PC-9 (cell line): Measurements from ENCODE around the gene SFSWAP. TPM values are rescaled to one million over a fixed set of nuclear protein-coding genes. Genes with fewer than 3 reads are reported as not detected.

ENCODE experiments used
- BruUV-seq: library from RNA; stranded (reverse); fragments of 400-500 nt; replicated peaks from 2 replicates; lab custom pipeline; 2021; lab: Mats Ljungman, UMichigan
- CTCF ChIA-PET: fragments of 300-600 bp; sonication (Branson Sonifier 250); formaldehyde crosslinking; loops from one replicate; lab custom pipeline; 2022; ENCODE audit warnings: antibody characterized with exemption; lab: Charles Lee
- POLR2A ChIA-PET: fragments of 300-600 bp; sonication (Branson Sonifier 250); formaldehyde crosslinking; loops from one replicate; lab custom pipeline; 2022; ENCODE audit warnings: antibody characterized with exemption; ENCODE audit not compliant: unreplicated experiment; lab: Charles Lee
- DNase-seq, 2 experiments: peaks; one replicate each; pipeline versions ENCODE4 v3.0.0 to v3.0.0-alpha.2; 2015 to 2022; ENCODE audit warnings: mixed read lengths in 1 of 2
- H2AFZ ChIP-seq: fragments of 200-600 bp; sonication (generic); 2 replicates; pipeline ENCODE4 v1.8.1; 2017; ENCODE audit warnings: antibody characterized with exemption
- H3F3A ChIP-seq: fragments of 200-600 bp; sonication (generic); 2 replicates; pipeline ENCODE4 v1.8.1; 2017; ENCODE audit warnings: antibody characterized with exemption, mild to moderate bottlenecking, low read depth; ENCODE audit not compliant: insufficient read depth
- H3K27ac ChIP-seq: fragments of 200-600 bp; sonication (generic); 2 replicates; pipeline ENCODE4 v1.6.1; 2016; ENCODE audit warnings: mixed run types
- H3K27me3 ChIP-seq: fragments of 200-600 bp; sonication (generic); 2 replicates; pipeline ENCODE4 v1.6.1; 2016; ENCODE audit warnings: low read depth, mixed run types; ENCODE audit not compliant: insufficient read depth
- H3K36me3 ChIP-seq: fragments of 200-600 bp; sonication (generic); 2 replicates; pipeline ENCODE4 v1.6.1; 2016; ENCODE audit warnings: low read depth, mixed run types
- H3K4me1 ChIP-seq: fragments of 200-600 bp; sonication (generic); replicated peaks from 2 replicates; pipeline ENCODE4 v1.6.1; 2016; ENCODE audit warnings: mixed run types; ENCODE audit not compliant: insufficient read depth
- H3K4me2 ChIP-seq: fragments of 200-600 bp; sonication (generic); 2 replicates; pipeline ENCODE4 v1.6.1; 2017; ENCODE audit warnings: mixed run types
- H3K4me3 ChIP-seq: fragments of 200-600 bp; sonication (generic); 2 replicates; pipeline ENCODE4 v1.6.1; 2016; ENCODE audit warnings: mixed run types
- H3K79me2 ChIP-seq: fragments of 200-600 bp; sonication (generic); 2 replicates; pipeline ENCODE4 v1.6.1; 2017; ENCODE audit warnings: low read depth, mixed run types
- H3K9me2 ChIP-seq: fragments of 200-600 bp; sonication (generic); 2 replicates; pipeline ENCODE4 v1.8.1; 2017; ENCODE audit warnings: mild to moderate bottlenecking; ENCODE audit not compliant: insufficient read depth
- H3K9me3 ChIP-seq: fragments of 200-600 bp; sonication (generic); 2 replicates; pipeline ENCODE4 v1.8.1; 2016; ENCODE audit warnings: low read depth; ENCODE audit not compliant: insufficient read depth
- H4K20me1 ChIP-seq: fragments of 200-600 bp; sonication (generic); 2 replicates; pipeline ENCODE4 v1.8.1; 2017; ENCODE audit not compliant: insufficient read depth
- CTCF ChIP-seq: fragments of 200-600 bp; sonication (generic); conservative IDR thresholded peaks from 2 replicates; pipeline ENCODE4 v1.6.1; 2017; ENCODE audit warnings: mixed run types, antibody characterized with exemption, mild to moderate bottlenecking, moderate library complexity
- EZH2 ChIP-seq: fragments of 200-600 bp; sonication (generic); IDR thresholded peaks from 2 replicates; pipeline ENCODE4 v1.8.0; 2017; ENCODE audit warnings: antibody characterized with exemption, low read depth
- intact Hi-C: fragments of 100-400 bp; cut with micrococcal nuclease; formaldehyde crosslinking; loops from one replicate; pipeline ENCODE4 v1.10.0; 2022; ENCODE audit not compliant: unreplicated experiment
- total RNA-seq: library from RNA; stranded (reverse); gene quantifications from 2 replicates; pipeline ENCODE4 v1.2.3, GENCODE V29; 2021

SFSWAP gene
- total RNA-seq, 1 experiment from 2014 or later = 40.7 TPM

DNA sequence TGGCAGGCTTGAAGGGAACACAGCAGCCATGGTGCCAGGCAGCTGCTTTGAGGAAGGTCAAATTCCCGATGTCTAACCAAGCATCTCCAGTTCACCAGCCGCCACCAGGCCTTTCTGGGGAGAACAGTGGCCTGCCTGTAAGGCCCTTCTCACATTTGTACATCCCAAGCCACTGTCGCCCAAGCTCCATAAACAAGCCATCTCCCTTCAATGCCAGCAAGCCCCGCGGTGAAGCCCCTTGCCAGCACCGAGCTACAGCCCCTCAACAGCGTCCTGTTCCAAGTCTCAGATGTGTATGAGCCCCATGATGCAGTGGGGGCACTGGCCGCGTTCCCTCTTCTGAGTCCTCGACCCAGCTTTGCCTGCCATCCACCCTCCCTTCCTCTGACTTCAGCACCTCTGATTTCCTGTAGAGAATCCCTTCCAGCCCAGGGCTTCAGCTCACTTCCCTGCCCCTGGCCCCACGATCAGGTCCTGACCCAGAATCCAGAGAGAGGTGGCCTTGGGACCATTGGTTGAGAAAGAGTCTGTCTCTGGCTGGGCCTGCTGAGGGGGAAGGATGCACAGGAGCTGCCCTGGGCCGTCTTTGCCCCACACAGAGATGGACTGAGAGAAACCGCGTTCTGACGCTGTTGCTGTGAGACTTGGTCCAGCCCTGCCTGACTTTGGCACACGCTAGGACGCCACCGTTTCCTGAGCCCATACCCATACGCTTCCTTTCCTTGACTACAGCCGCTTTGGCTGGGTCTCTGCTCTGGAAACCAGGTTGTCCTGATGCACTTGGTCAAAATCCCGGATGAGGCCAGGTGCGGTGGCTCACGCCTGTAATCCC, 115.4 kb downstream of the SFSWAP start:
- ChIA-PET CTCF (no interaction called here), POLR2A (no interaction called here)
- H2AFZ ChIP-seq = no peak overlapping the region

DNA sequence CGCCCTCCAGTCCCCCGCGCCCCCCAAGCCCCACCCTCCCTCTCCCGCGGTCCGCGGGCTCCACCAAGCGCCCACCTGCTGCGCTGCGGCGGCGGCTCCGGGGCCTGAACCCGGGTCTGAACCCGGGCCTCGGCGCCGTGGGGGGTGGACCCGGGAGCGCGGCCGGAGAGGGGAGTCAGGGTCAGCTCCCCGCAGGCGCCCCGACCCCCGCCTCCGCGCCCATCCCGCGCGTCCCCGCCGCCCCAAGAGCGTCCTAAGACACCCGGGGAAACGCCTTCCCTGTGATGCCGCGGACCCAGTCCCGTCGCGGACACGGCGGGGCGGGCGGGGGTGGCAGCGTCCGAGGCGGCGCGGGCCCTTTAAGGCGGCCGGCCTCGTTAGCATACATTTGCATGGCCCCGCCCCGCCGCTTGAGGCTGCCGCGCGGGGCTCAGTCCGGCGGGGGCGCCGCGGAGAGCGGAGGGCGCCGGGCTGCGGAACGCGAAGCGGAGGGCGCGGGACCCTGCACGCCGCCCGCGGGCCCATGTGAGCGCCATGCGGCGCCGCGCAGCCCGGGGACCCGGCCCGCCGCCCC, 117.2 kb downstream of the SFSWAP start, which contains the start of gene MMP17:
Gene MMP17, plus strand, starts transcription at position 433 of the 574 bp plus-strand sequence. Its CDS starts 102 bp downstream, at position 535.
- H3K79me2 ChIP-seq = no peaks in the 10 kb centered on the region
- DNase-seq = peak in 1 of 2 experiments; percentile 42
- peak within 1 kb of the TSS; percentile 46; the same call in 1 of the 2 replicates for H2AFZ ChIP-seq
- H3K9me2 ChIP-seq = no peaks in the 10 kb centered on the region
- H3F3A ChIP-seq = peaks cover 39% of the 10 kb centered on the region
- H3K9me3 ChIP-seq = no peaks in the 10 kb centered on the region
- TF ChIP-seq EZH2 (no peak), CTCF (no peak)
- POLR2A ChIA-PET = no interaction called here
- CTCF ChIA-PET = no interaction called here
- peaks cover 14% of the 10 kb centered on the region for H3K4me1 ChIP-seq
- peak within 1 kb of the TSS; percentile 45; the same call in 1 of the 2 replicates for H3K4me3 ChIP-seq
- peaks cover 18% of the 10 kb centered on the region for H3K27me3 ChIP-seq
- intact Hi-C loops = loop anchor here (10.0 kb wide), 1 partner anchor 223 kb away; no protein-coding TSS in a partner anchor
- H3K27ac ChIP-seq = no peak within 1 kb of the TSS
- H3K4me2 ChIP-seq = peak within 1 kb of the TSS; percentile 87
- H4K20me1 ChIP-seq = no peaks in the 10 kb centered on the region
- no TSS peak for BruUV-seq
- no peaks in the 10 kb centered on the region for H3K36me3 ChIP-seq

More for the DNA sequence above, 115.4 kb downstream of the SFSWAP start:
- H3K27me3 ChIP-seq = peaks cover 18% of the 10 kb centered on the region
- no peaks in the 10 kb centered on the region for H3K9me2 ChIP-seq
- no peaks in the 10 kb centered on the region for H3K36me3 ChIP-seq
- no peak overlapping the region for H3K4me2 ChIP-seq
- H3K9me3 ChIP-seq = no peaks in the 10 kb centered on the region
- no peak overlapping the region for H3K27ac ChIP-seq
- no TSS peak for BruUV-seq
- H3F3A ChIP-seq = peaks cover 33% of the 10 kb centered on the region; the same call in 1 of the 2 replicates
- DNase-seq = no peak
- TF ChIP-seq EZH2 (no peak), CTCF (no peak)
- H4K20me1 ChIP-seq = no peaks in the 10 kb centered on the region
- intact Hi-C loops = loop anchor here (10.0 kb wide), 1 partner anchor 222 kb away; no protein-coding TSS in a partner anchor
- no peak overlapping the region for H3K4me3 ChIP-seq
- no peaks in the 10 kb centered on the region for H3K79me2 ChIP-seq
- peaks cover 7% of the 10 kb centered on the region; the same call in 1 of the 2 replicates for H3K4me1 ChIP-seq

GRCh38 chr12:131828671-131829355, 117.9 kb downstream of the SFSWAP start:
- CTCF ChIA-PET = interaction anchor here (0.6 to 0.9 kb wide), 2 partner anchors 74 to 334 kb away, joined by 3 to 13 read pairs; no protein-coding TSS in a partner anchor
- DNase-seq = peak in 1 of 2 experiments; percentile 51

More at GRCh38 chr12:131828671-131829355, 117.9 kb downstream of the SFSWAP start:
- H3F3A ChIP-seq = peaks cover 43% of the 10 kb centered on the region
- H3K36me3 ChIP-seq = no peaks in the 10 kb centered on the region
- H3K27me3 ChIP-seq = peaks cover 18% of the 10 kb centered on the region
- H3K79me2 ChIP-seq = no peaks in the 10 kb centered on the region
- H4K20me1 ChIP-seq = no peaks in the 10 kb centered on the region
- H3K4me1 ChIP-seq = peaks cover 15% of the 10 kb centered on the region
- H3K9me3 ChIP-seq = no peaks in the 10 kb centered on the region
- BruUV-seq = no TSS peak
- no peak for TF ChIP-seq EZH2
- no peak for TF ChIP-seq CTCF
- H3K9me2 ChIP-seq = no peaks in the 10 kb centered on the region
- H3K4me3 ChIP-seq = peak overlapping the region; percentile 37; the same call in 1 of the 2 replicates
- intact Hi-C loops = loop anchor here (10.0 kb wide), 1 partner anchor 224 kb away; no protein-coding TSS in a partner anchor
- H2AFZ ChIP-seq = peak overlapping the region; percentile 46; the same call in 1 of the 2 replicates
- peak overlapping the region; percentile 87 for H3K4me2 ChIP-seq
- no peak overlapping the region for H3K27ac ChIP-seq
- POLR2A ChIA-PET = interaction anchor here (0.6 kb wide), 1 partner anchor 33 kb away, joined by 8 read pairs; no protein-coding TSS in a partner anchor
